ENCODE measurements around the gene BATF3. TPM values are rescaled to one million over a fixed set of nuclear protein-coding genes. Genes with fewer than 3 reads are reported as not detected.

BATF3 gene
- total RNA-seq, 1 experiment from 2014 or later, result 1.3 TPM

DNA sequence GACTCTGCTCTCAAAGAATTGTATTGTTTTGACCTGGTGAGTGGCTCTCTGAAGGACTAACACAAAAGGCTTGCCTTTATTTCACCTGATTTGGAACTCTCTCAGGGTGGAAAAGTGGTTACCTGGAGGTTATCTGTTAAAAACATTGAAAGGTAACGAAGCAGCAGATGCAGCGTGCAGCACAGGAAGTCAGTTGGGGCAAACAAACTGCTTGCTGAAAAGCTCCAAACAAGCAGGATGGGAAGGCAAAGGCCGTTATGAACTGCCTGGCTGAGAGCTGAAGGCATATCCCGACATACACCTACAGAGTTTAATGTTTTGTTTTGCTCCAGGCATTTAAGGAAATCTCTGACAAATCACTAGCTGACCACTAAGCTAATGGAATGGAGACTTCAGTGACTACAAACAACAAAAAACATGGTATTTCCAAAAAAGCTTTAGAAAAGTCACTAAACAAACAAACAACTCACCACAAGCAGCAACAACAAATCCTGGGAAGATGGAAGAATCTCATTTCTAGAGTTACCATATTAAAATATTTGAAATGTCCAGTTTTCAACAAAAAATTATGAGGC is 44.3 kb upstream of the BATF3 start:
- Histone ChIP-seq H3K9me2 (ENCODE audit: insufficient read depth) (no peaks in the 10 kb centered on the region), H3K27ac (no peak overlapping the region), H3F3A (ENCODE audit: insufficient read depth, low read depth) (no peaks in the 10 kb centered on the region), H4K20me1 (ENCODE audit: insufficient read depth) (no peaks in the 10 kb centered on the region; the same call in 1 of the 2 replicates), H3K9me3 (ENCODE audit: insufficient read depth, low read depth) (peaks cover 5% of the 10 kb centered on the region; the same call in 1 of the 2 replicates), H3K27me3 (ENCODE audit: insufficient read depth, low read depth) (no peaks in the 10 kb centered on the region), H3K4me2 (no peak overlapping the region), H3K4me3 (no peak overlapping the region), H3K79me2 (ENCODE audit: low read depth) (no peaks in the 10 kb centered on the region), H3K4me1 (replicated peaks; ENCODE audit: insufficient read depth) (no peaks in the 10 kb centered on the region), H2AFZ (no peak overlapping the region), H3K36me3 (ENCODE audit: low read depth) (peaks cover 3% of the 10 kb centered on the region; the same call in 1 of the 2 replicates)
- TF ChIP-seq EZH2 (IDR thresholded peaks at IDR 0.05; ENCODE audit: low read depth), result no peak
- TF ChIP-seq, protein P1, sequence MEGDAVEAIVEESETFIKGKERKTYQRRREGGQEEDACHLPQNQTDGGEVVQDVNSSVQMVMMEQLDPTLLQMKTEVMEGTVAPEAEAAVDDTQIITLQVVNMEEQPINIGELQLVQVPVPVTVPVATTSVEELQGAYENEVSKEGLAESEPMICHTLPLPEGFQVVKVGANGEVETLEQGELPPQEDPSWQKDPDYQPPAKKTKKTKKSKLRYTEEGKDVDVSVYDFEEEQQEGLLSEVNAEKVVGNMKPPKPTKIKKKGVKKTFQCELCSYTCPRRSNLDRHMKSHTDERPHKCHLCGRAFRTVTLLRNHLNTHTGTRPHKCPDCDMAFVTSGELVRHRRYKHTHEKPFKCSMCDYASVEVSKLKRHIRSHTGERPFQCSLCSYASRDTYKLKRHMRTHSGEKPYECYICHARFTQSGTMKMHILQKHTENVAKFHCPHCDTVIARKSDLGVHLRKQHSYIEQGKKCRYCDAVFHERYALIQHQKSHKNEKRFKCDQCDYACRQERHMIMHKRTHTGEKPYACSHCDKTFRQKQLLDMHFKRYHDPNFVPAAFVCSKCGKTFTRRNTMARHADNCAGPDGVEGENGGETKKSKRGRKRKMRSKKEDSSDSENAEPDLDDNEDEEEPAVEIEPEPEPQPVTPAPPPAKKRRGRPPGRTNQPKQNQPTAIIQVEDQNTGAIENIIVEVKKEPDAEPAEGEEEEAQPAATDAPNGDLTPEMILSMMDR (conservative IDR thresholded peaks at IDR 0.05), result no peak
- DNase-seq, result no peak
- CTCF ChIA-PET, result interaction anchor here (0.5 to 0.6 kb wide), 2 partner anchors 35 to 37 kb away, joined by 3 to 6 read pairs; no protein-coding TSS in a partner anchor
- BruUV-seq (replicated peaks), result no TSS peak
- intact Hi-C loops (cut with micrococcal nuclease; ENCODE audit: unreplicated experiment), result no loop called here
- POLR2A ChIA-PET (ENCODE audit: unreplicated experiment), result interaction anchor here (0.6 to 0.7 kb wide), 2 partner anchors 64 to 186 kb away, joined by 3 to 16 read pairs; no protein-coding TSS in a partner anchor

DNA sequence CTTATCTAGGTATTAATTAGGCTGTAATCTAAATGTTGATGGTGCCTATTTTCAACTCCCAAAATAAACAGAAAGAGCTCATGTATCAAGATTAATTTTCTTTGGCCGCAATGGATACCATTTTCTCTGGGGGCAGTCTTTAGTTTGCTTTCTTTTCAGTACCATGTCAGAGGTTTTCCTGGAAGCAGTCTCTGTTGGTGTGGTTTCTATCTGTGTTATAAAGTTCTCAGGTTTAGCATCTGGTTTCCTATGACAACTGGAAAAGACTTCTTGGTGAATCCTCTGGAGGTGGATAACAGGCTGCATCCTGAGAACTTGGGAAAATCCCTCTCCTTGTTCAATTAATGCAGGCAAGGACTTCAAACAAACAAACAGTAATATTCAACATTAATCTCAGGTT is 38.7 kb upstream of the BATF3 start:
- Histone ChIP-seq H3K4me2 (no peak overlapping the region), H3K4me3 (no peak overlapping the region), H3K27ac (no peak overlapping the region), H3K9me2 (ENCODE audit: insufficient read depth) (no peaks in the 10 kb centered on the region), H3K36me3 (ENCODE audit: low read depth) (peaks cover 3% of the 10 kb centered on the region; the same call in 1 of the 2 replicates), H3K27me3 (ENCODE audit: insufficient read depth, low read depth) (no peaks in the 10 kb centered on the region), H2AFZ (no peak overlapping the region), H3F3A (ENCODE audit: insufficient read depth, low read depth) (no peaks in the 10 kb centered on the region), H3K79me2 (ENCODE audit: low read depth) (no peaks in the 10 kb centered on the region), H3K4me1 (replicated peaks; ENCODE audit: insufficient read depth) (no peaks in the 10 kb centered on the region), H4K20me1 (ENCODE audit: insufficient read depth) (no peaks in the 10 kb centered on the region; the same call in none of the 2 replicates), H3K9me3 (ENCODE audit: insufficient read depth, low read depth) (peaks cover 5% of the 10 kb centered on the region; the same call in 1 of the 2 replicates)
- no TSS peak for BruUV-seq (replicated peaks)
- intact Hi-C loops (cut with micrococcal nuclease; ENCODE audit: unreplicated experiment), result no loop called here
- ChIA-PET CTCF (no interaction called here), POLR2A (ENCODE audit: unreplicated experiment) (no interaction called here)
- TF ChIP-seq, protein P1 (conservative IDR thresholded peaks at IDR 0.05), result no peak
- TF ChIP-seq EZH2 (IDR thresholded peaks at IDR 0.05; ENCODE audit: low read depth), result no peak
- no peak for DNase-seq

DNA sequence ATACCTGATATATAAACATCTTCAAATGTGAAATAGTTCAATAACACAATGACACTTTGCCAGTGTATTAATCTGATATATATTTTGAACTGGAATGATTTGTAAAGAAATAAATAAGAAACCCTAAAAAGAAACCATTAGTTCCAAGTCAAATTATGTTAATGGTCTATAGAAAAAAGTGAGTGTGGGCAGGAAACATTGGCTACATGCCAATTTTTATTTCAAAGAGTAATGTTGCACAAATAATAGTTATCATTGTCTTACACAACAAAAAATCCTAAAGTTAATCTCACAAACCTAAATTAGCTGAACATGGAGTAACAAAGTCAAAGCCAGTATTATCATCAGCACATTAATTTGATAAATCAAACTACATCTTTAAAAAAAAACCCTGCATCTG is 37.9 kb upstream of the BATF3 start:
- no peak overlapping the region for H3K4me2 ChIP-seq
- no peaks in the 10 kb centered on the region for H3K4me1 ChIP-seq (replicated peaks; ENCODE audit: insufficient read depth)
- POLR2A ChIA-PET (ENCODE audit: unreplicated experiment), result no interaction called here
- CTCF ChIA-PET, result no interaction called here
- no peak for TF ChIP-seq EZH2 (IDR thresholded peaks at IDR 0.05; ENCODE audit: low read depth)
- TF ChIP-seq, protein P1 (conservative IDR thresholded peaks at IDR 0.05), result no peak
- peaks cover 5% of the 10 kb centered on the region; the same call in 1 of the 2 replicates for H3K9me3 ChIP-seq (ENCODE audit: insufficient read depth, low read depth)
- H3K4me3 ChIP-seq, result no peak overlapping the region
- intact Hi-C loops (cut with micrococcal nuclease; ENCODE audit: unreplicated experiment), result no loop called here
- H3K27ac ChIP-seq, result no peak overlapping the region
- no peaks in the 10 kb centered on the region for H3F3A ChIP-seq (ENCODE audit: insufficient read depth, low read depth)
- H3K79me2 ChIP-seq (ENCODE audit: low read depth), result no peaks in the 10 kb centered on the region
- H3K9me2 ChIP-seq (ENCODE audit: insufficient read depth), result no peaks in the 10 kb centered on the region
- no peaks in the 10 kb centered on the region for H3K27me3 ChIP-seq (ENCODE audit: insufficient read depth, low read depth)
- DNase-seq, result no peak
- H3K36me3 ChIP-seq (ENCODE audit: low read depth), result peaks cover 3% of the 10 kb centered on the region; the same call in 1 of the 2 replicates
- no TSS peak for BruUV-seq (replicated peaks)
- H2AFZ ChIP-seq, result no peak overlapping the region
- no peaks in the 10 kb centered on the region; the same call in 1 of the 2 replicates for H4K20me1 ChIP-seq (ENCODE audit: insufficient read depth)
